ENCODE measurements around the gene RXRA.

RXRA gene

DNA sequence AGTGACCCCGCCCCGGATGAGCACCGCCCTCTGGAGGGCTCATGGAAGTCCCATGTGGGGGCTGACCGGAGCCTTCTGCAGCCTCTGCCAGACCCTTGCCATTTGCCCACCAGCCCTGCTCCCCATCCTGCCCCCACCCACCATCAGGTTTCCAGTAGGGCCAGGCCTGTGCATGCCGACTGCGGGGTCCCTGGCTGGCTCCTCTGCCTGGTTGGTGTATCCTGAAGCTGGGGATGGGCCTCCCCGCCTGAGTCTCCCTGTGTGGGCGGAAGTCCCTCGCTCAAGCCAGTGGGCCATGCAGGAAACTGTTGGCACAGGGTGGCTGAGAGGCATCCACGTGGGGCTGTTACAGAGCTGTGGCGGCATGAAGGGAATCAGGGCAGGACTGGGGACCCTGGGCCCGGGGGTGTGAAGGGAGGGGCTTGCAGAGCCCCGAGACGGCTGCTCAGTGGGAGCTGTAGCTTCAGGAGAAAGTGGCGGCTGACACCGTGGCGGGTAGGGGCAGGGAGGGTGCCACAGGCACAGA, 88.7 kb downstream of the RXRA start:
- DNase-seq (ENCODE audit: low spot score): no peak

DNA sequence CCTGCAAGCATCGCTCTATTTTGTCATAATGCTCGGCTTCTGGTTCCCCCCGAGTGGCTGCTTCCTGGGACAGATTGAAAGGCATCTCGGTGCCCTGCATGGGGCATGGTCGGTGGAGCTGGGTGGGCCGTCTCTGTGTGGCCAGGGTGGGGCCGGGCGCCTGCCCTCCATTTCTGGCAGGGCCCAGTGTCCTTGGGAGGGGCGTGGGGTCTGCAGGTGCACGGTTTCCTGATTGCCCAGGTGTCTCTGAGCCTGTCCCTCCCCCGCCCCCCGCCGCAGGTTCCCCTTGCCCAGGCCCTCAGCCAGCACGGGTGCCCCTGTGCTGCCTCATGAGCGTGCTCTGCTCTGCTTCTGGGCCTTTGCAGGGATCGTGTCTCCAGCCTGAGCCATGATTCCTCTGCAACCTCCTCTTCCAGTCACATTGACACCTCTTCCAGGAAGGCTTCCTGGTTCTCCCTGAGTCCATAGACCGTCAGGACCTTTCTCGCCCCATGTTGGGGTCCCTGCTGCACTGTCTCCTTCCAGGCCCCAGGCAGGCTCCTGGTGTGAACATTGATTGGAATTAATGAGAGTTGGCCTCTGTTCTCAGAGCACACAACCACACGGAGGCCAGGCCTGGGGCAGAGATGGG, 90.2 kb downstream of the RXRA start:
- DNase-seq (ENCODE audit: low spot score): no peak

DNA sequence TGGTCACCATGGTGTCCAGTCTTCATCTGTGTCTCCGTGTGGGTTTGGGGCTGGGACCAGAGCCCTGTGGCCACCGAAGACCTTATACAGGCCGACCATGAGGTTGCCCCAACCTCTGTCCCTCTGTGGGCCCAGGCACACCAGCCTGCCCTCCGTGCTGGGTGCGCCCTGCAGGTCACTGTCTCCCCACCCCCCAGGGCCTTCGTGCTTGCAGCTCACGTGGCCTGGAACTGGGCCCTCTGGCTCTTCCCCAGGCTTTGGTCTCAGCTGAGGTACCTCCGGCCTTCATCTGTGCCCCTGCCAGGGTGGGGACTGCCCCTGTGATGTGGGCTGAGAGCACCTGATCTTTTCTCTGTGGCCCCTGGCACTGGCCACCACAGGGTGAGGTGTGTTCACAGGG, 92.1 kb downstream of the RXRA start:
- DNase-seq (ENCODE audit: low spot score): no peak

DNA sequence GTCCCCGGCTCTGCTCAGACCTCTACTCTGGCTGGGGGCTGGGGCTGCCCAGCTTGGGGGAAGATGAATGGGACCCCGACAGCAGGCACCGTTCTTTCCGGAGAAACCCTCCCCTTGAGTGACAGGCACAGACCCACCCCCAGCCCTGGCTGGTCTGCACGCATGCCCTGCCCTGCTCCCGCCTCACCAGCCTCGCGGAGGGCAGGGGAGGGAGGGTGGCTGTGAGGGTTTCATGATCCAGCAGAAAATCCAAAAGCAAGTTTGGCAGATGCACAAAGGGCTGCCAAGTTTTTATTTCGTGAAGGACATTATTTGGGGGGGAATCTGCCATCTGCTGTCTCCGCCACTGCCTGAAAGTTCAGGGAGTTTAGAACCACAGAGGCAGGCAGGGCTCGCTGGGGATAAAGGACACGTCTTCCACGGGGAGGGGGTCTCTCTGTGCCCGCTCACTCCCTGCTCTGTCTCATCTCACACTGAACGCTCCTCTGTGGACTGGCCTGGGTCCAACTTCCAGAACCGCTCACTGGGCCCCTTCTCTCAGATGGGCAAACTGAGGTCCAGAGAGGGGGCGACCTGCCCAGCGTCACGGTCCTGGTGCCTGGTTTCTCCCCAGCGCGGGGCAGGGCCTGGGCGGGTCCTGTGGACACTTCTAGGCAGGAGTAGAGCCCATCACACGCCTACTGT, 92.9 kb downstream of the RXRA start:
- DNase-seq (ENCODE audit: low spot score): no peak

DNA sequence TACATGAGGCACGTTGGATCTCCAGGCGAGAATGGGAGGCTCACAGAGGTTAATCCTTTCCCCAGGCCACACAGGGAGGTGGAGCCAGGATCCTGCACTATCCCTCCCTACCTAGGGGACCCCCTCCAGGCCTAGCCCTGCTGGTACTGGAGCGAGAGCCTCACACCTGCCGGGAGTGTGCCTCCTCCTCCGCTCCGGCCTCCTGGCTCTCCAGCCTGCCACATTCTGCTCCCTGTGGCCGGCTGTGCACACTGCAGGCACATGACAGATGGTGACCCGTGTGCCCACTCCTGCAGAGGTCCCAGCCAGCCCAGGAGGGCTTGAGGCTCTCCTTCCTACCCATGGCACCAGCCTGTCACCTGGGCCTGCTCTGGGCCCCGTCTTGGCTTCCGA, 93.4 kb downstream of the RXRA start:
- DNase-seq (ENCODE audit: low spot score): no peak

DNA sequence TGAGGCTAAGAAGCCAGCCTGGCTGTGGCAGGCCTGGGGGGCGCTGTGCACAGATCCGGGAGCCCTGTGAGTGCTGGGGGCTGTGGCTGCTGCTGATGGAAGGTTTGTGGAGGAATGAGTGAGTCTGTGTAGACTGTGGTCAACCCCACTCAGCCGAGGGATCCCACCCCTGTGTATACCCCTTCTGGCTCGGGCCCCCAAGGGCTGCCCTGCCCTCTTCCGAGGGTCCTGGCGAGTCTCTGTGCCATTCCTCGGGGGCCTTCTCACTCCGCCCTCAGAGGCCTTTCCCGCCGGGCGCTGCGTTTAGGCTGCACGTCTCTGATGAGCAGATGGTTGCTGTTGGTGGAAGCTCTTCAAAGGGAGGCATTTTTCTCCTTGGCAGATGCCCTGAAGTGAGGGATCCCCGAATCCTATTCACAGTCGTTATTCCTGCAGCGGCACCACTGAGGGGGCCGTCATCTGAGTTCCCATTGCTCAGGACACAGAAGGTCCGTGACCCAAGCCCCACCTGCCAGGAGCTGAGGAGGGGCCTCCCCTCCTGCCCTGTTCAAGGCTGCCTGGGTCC, 94.1 kb downstream of the RXRA start:
- no peak for DNase-seq (ENCODE audit: low spot score)

DNA sequence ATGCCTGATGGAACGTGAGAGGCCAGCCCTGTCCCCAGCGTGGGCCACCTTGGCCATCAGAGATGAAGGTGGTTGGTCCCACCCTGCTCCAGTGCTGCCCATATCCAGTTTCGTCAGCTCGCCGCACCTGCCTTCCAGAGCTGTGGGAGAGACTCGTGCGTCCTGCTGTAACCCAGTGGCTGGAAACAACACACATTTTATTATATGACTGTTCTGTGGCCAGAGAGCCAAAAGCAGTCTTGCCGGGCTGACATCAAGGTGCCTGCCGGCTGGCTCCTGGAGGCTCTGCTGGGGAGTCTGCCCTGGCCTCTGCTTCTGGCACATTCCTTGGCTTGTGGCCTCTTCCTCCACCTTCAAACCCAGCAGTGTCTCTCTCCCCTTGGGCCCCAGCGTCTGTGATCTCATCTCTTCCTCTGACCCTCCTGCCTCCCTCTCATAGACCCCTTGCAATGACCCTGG, 94.7 kb downstream of the RXRA start:
- no peak for DNase-seq (ENCODE audit: low spot score)

DNA sequence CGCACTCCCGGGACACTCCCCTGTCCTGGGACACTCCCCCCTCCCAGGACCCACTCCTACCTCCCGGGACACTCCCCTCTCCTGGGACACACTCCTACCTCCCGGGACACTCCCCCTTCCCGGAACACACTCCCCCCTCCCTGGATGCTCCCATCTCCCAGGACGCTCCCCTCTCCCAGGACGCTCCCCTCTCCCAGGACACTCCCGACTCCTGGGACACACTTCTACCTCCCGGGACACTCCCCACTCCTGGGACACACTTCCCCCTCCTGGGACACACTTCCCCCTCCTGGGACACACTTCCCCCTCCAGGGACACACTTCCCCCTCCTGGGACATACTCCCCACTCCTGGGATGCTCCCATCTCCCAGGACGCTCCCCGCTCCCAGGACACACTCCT, 95.6 kb downstream of the RXRA start:
- DNase-seq (ENCODE audit: low spot score): no peak

DNA sequence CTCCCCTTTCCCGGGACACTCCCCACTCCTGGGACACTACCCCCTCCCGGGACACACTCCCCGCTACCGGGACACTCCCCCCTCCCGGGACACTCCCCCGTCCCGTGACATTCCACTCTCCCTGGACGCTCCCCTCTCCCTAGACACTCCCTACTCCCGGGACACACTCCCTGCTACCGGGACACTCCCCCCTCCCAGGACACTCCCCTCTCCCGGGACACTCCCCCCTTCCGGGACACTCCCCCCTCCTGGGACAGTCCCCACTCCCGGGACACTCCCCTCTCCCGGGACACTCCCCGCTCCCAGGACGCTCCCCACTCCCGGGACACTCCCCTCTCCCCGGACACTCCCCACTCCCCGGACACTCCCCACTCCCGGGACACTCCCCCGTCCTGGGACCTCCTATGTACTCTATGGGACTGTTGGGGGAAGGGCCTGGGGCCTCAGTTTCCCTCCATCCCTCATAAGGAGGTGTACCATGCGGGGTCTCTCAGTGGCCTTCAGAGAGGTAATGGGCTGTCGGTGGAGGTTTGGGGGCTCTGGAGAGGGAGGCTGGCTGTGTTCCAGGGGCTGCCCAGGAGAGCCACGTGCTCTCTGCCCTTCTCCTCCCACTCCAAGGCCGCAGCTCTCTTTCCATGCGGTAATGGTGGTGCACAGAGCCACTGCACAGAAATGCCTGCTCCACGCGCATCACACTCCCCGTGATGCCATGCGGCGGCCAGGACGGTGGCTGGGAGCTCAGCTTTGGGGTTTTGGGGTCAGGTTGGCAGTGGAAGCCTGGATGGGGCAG, 96.2 kb downstream of the RXRA start:
- DNase-seq (ENCODE audit: low spot score): peak; percentile 48

DNA sequence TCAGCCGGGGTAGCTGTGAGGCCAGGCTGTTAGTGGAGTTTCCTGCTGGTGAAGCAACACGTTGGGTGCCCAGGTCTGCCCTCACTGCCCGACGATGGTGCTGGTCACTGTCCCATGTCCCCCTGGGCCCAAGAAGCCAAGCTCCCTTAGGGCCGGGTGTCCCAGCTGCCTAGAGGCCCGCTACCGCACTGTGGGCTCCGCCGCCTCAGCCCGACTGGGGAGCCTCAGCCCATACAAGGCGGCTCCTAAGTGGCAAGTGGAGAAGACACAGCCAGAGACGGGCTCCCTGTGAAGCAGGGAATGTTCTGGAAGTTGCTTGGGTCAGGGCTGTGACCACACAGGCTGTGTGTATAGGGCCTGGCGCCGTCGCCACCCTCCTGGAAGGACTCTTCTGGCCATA, 96.9 kb downstream of the RXRA start:
- DNase-seq (ENCODE audit: low spot score): no peak

DNA sequence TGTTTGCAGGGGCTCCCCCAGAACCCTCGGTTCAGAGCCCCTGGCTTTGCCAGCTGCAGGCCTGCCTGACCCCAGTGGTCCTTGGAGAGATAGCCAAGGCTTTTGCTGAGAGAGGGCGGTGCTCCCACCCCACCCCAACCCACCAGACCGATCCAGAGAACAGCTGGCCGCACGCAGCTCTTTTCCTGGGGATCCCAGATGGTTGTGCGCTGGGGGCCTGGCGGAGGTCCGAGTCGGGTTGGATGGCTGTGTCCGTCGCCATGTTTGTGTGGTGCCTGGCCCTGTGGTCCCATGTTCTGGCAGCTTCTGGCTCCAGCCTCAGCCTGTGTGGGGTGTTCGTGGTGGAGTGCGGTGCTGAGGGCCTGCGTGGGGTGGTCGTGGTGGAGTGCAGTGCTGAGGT, 97.5 kb downstream of the RXRA start:
- no peak for DNase-seq (ENCODE audit: low spot score)

DNA sequence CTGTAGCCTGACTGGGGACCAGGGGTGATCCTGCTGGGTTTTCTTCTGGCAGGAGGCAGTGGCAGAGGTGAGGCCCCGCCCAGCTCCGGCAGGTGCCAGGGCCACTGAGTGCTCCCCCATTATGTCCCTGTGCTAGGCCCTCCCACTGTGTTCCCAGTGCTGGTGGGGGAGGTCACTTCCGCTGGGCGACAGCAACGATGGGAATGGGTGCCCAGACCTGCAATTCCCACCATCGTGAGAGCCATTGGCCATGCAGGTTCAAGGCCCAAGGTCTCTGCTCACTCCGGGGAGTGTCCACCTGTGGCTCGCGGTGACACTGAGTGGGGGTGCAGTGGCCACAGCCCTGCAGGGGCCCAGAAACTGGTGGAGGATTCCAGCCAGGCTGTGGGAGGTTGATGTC, 98.6 kb downstream of the RXRA start:
- DNase-seq (ENCODE audit: low spot score): no peak

DNA sequence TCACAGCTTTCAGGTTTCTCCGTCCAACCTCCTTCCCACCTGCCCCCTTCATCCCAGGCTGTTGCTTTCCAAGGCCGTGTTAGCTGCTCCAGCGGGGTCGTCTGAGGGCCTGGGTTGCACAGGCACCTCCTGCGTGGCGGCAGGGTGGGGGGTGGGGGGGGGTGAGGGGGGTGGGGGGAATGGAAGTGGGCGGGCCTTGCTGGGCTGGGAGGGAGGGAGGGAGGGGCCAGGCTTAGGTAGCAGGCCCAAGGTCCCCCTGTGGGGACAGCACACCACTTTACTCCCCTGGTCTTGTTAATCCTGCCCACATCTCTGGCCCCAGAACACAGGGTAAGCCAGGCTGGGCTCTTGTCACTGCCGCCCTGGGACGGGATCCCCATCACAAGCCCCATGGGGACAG, 99.1 kb downstream of the RXRA start:
- no peak for DNase-seq (ENCODE audit: low spot score)

DNA sequence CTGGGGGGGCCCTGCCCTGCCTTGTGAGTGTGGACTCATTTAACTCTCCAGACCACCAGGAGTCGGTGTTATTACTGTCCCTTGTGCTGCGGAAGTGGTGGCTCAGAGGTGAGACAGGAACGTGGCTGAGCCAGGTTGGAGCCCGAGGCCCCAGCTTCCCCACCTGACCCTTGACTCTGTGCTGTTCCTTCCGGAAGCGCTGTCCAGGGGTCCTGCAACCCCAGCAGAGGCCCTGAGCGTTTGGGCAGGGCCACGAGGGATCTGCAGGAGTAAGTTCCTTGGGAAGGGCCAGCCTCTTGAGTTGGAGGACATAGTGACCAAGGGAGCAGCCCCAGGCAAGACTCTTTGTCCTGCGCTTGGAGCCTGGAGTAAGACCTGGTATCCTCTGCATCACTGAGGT, 99.6 kb downstream of the RXRA start:
- no peak for DNase-seq (ENCODE audit: low spot score)

DNA sequence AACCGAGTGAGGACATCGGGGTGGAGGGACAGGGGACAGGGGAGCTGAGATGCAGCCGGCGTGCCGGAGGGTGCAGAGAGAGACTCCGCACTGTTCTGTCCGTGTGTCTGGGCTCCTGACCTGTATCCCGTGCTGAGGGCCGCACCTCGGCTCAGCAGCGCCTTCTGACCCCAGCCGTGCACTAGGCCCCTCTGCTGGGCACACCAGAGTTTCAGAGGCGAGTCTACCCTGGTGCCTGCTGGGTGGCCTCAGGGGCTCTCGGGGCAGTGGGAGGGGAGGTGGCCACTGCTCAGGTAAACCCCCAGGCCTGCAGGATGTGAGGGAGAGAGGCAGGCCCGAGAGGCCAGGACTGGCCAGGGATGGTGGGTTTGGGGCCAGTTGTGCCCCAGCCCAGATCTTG, 100.2 kb downstream of the RXRA start:
- DNase-seq (ENCODE audit: low spot score): no peak

DNA sequence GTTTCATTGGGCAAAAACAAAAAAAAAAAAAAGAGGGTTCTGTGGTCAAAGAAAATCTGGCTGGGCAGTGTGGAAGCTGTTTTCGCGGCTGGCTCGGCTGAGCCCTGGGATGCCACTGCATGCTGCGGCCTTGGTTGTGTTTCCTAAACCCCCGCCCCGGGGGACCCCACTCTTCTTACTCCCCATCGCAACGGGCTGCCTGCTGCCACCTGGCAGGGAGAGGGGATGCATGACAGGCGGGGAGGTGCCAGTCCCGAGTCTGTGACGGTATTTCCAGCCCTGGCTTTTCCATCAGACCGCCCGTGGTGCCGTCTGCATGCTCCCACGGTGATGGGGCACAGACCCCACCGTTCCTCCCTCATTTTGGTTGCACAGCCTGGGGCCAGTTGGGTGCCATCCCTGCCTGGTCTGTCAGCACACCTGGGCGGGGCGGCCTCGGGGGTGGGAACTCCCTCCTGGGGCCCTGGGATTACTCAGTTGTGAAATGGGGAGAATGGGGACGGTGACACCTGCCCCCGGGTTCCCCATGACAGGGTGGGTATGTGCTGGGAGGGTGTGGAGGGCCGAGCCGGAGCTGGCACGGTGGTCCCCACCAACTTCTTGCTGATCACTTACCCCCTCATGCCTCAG, 101.0 kb downstream of the RXRA start:
- DNase-seq (ENCODE audit: low spot score): no peak

DNA sequence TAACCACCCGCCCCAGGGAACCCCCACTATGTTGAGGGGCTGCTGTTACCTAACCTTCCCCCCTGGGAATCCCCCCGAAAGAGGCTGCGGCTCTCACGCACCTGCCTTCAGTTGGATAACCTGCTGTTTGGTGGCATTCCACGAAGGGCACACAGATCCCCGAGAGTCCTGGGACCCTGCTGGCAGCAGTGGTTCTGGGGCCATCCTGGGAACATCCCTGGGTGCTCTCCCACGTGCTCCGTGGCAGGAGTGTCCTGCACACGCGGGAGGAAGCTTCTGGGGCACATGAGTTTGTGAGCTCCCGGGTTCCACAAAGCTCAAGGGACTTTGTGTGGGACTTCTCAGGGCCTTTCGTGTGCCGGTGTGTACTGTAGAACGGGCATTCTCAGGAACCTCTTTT, 102.3 kb downstream of the RXRA start:
- no peak for DNase-seq (ENCODE audit: low spot score)

DNA sequence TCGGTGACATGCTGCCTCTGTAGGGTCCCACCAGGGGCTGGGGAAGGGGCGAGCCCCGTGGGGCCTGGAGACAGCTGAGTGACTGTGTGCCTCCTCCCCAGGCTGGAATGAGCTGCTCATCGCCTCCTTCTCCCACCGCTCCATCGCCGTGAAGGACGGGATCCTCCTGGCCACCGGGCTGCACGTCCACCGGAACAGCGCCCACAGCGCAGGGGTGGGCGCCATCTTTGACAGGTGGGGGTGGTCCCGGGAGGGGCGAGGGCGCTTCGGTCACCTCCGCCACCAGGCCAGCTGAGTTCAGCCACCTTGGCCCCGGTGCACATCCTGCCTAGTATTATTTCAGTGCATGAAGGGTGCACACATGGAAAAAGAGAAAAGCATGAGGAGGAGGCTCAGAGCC, 102.8 kb downstream of the RXRA start:
- no peak for DNase-seq (ENCODE audit: low spot score)

DNA sequence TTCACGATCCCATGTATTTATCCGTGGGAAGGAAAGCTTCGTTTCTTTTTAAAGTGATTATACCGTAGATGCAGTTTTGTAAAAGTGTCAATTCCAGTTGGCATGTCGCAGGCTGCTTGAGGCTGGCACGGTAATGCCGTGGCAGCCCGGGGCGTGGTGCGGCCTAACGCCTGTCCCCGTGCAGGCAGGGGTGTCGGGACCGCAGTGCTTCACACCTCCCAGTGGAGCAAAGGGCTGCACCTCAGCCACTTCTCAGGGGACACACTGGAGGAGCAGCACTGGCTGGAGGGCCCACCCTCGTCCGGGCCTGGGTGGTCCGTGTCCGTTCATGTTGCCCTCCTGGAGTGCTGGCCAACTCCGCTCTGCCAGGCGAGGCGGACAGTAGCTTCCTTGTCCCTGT, 103.2 kb downstream of the RXRA start:
- no peak for DNase-seq (ENCODE audit: low spot score)

DNA sequence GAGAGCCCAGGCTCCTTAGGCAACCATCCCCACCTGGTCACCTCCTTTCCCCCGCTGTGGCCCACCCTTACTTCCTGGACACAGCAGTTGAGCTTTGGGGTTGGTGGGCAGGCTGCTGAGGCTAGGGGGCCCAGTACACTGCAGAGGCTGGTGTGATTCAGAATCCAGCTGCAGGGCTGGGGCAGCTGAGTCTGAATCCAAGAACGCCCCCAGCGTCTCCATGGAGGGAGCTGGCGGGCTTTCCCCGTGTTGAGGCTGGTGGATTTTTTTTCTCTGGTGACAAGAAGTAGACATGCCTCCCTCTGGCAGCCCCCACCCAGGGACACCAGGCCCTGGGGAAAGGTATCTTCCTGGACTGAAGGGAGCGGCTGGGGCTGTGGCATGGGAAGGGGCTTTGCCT, 104.8 kb downstream of the RXRA start:
- DNase-seq (ENCODE audit: low spot score): no peak

DNA sequence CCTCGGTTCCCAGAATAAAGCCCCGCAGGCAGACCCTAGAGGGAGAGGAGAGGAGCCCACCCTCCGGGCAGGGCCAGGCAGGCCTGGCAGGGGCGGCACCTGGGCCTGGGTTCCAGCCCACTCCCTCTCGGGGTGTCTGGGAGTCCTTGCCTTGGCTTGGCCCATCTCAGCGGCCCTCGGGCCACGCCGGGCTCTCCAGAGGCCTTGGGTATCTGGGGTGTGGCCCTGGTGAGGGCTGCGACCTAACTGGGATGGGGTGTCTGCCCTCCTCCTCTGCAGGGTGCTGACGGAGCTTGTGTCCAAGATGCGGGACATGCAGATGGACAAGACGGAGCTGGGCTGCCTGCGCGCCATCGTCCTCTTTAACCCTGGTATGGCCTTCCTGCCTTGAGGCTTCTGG, 105.4 kb downstream of the RXRA start:
- DNase-seq (ENCODE audit: low spot score): no peak

DNA sequence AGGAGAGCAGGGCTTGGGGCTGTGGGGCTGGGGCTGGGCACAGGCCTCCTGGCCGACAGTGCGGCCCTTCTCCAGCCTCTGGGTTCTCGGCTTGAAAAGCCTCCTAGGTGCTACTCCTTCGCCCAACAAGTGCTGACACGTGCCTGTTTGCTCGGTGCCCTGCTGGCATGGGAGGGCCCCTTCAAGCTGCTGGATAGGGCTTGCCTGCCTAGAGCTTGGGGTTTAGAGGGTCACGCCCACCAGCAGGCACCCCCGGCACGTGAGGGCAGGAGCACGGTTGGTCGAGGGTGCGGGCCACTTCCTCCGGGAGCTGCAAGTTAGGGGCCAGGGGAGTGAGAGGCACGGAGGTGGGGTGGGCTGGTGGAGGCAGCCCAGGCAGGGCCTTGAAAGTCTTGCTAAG, 106.2 kb downstream of the RXRA start:
- DNase-seq (ENCODE audit: low spot score): no peak
